Liver (tissue), 9 donors: Measurements from ENCODE around the gene TRIM51. TPM values are rescaled to one million over a fixed set of nuclear protein-coding genes. Genes with fewer than 3 reads are reported as not detected.
"Not testable (repeated sequence)": the region's sequence is repeated elsewhere in the genome, so short reads cannot be mapped to it uniquely, and the experiment has no call there.

ENCODE experiments used
- DNase-seq: peaks from one replicate; pipeline ENCODE4 v3.0.0-alpha.2; 2017; ENCODE audit warnings: low spot score
- H3K27ac ChIP-seq, 2 donors: one replicate each; pipeline ENCODE4 v1.7.0; 2013; ENCODE audit warnings: inconsistent platforms in 2 of 2, low read length in 2 of 2, control low read depth in 1 of 2, low read depth in 1 of 2, mild to moderate bottlenecking in 1 of 2
- H3K27me3 ChIP-seq, 4 donors: one replicate each; pipeline versions ENCODE4 v1.6.1 to v1.7.0; 2013; ENCODE audit warnings: low read length in 3 of 4, inconsistent platforms in 1 of 4, mild to moderate bottlenecking in 1 of 4, moderate library complexity in 1 of 4; ENCODE audit not compliant: control insufficient read depth in 4 of 4, insufficient read depth in 4 of 4
- H3K36me3 ChIP-seq, 4 donors: one replicate each; pipeline versions ENCODE4 v1.6.1 to v1.7.0; 2013; ENCODE audit warnings: low read length in 3 of 4, mild to moderate bottlenecking in 3 of 4, low read depth in 1 of 4, moderate library complexity in 1 of 4; ENCODE audit not compliant: control insufficient read depth in 4 of 4, insufficient read depth in 3 of 4
- H3K4me1 ChIP-seq, 4 donors: one replicate each; pipeline versions ENCODE4 v1.6.1 to v1.7.0; 2013; ENCODE audit warnings: low read length in 3 of 4, mild to moderate bottlenecking in 3 of 4, moderate library complexity in 1 of 4; ENCODE audit not compliant: control insufficient read depth in 4 of 4, insufficient read depth in 4 of 4
- H3K4me3 ChIP-seq, 3 donors: one replicate each; pipeline versions ENCODE4 v1.6.1 to v1.7.0; 2013; ENCODE audit warnings: low read length in 3 of 3, control low read depth in 1 of 3, low read depth in 1 of 3, mild to moderate bottlenecking in 1 of 3
- H3K9ac ChIP-seq, 2 donors: one replicate each; pipeline ENCODE4 v1.7.0; 2013; ENCODE audit warnings: low read length in 2 of 2, mild to moderate bottlenecking in 2 of 2, moderate library complexity in 2 of 2, control low read depth in 1 of 2, low read depth in 1 of 2
- H3K9me3 ChIP-seq, 4 donors: one replicate each; pipeline versions ENCODE4 v1.6.1 to v1.7.0; 2013; ENCODE audit warnings: low read length in 3 of 4; ENCODE audit not compliant: control insufficient read depth in 4 of 4
- CTCF ChIP-seq: fragments of 150-350 bp; IDR thresholded peaks from 2 replicates; pipeline ENCODE4 v1.5.1; 2017; ENCODE audit warnings: improper control_type of control experiment, low read depth, low read length; ENCODE audit not compliant: missing input control
- FOXA2 ChIP-seq: IDR thresholded peaks from 2 replicates; pipeline ENCODE4 v1.6.1; 2016; ENCODE audit warnings: antibody characterized with exemption
- GABPA ChIP-seq, 2 donors: IDR thresholded peaks in 1 of 2; conservative IDR thresholded peaks in 1 of 2; 2 replicates each; pipeline ENCODE4 v1.6.1; 2016; ENCODE audit warnings: antibody characterized with exemption in 2 of 2, mild to moderate bottlenecking in 1 of 2, moderate library complexity in 1 of 2
- HNF4A ChIP-seq, 2 donors: conservative IDR thresholded peaks; 2 replicates each; pipeline ENCODE4 v1.6.1; 2016; ENCODE audit warnings: antibody characterized with exemption in 2 of 2, mild to moderate bottlenecking in 2 of 2
- HNF4G ChIP-seq: IDR thresholded peaks from 2 replicates; pipeline ENCODE4 v1.6.1; 2016; ENCODE audit warnings: antibody characterized with exemption
- JUND ChIP-seq, 2 donors: IDR thresholded peaks; 2 replicates each; pipeline ENCODE4 v1.6.1; 2016; ENCODE audit warnings: antibody characterized with exemption in 2 of 2
- RAD21 ChIP-seq, 2 donors: IDR thresholded peaks; 2 replicates each; pipeline ENCODE4 v1.6.1; 2016; ENCODE audit warnings: antibody characterized with exemption in 2 of 2, mild to moderate bottlenecking in 2 of 2
- REST ChIP-seq: IDR thresholded peaks from 2 replicates; pipeline ENCODE4 v1.6.1; 2016; ENCODE audit warnings: antibody characterized with exemption, mild to moderate bottlenecking
- RXRA ChIP-seq, 2 donors: IDR thresholded peaks; 2 replicates each; pipeline ENCODE4 v1.6.1; 2017 to 2018; ENCODE audit warnings: antibody characterized with exemption in 2 of 2, mild to moderate bottlenecking in 1 of 2
- SP1 ChIP-seq: IDR thresholded peaks from 2 replicates; pipeline ENCODE4 v1.6.1; 2018; ENCODE audit warnings: antibody characterized with exemption, mild to moderate bottlenecking
- TAF1 ChIP-seq: conservative IDR thresholded peaks from 2 replicates; pipeline ENCODE4 v1.6.1; 2016; ENCODE audit warnings: antibody characterized with exemption, mild to moderate bottlenecking
- YY1 ChIP-seq: IDR thresholded peaks from 2 replicates; pipeline ENCODE4 v1.6.1; 2016; ENCODE audit warnings: antibody characterized with exemption, mild to moderate bottlenecking
- WGBS: extraction: QIAGEN DNeasy Blood & Tissue Kit; methylation state at CpG from one replicate; pipeline ENCODE4 v1.1.7; 2013; 5-methylcytosine and 5-hydroxymethylcytosine counted together
- polyA plus RNA-seq, 2 donors: library from polyadenylated mRNA; stranded (reverse) in 1 of 2; unstranded in 1 of 2; fragments of 200-250 nt in 1 of 2; fragments of >200 nt in 1 of 2; fragmentation: Nextera tagmentation in 1 of 2; extraction: Ambion mirVana in 1 of 2; gene quantifications; one replicate each; pipeline versions ENCODE4 v1.2.1 to v1.2.3, GENCODE V29; 2013 to 2015
- total RNA-seq, 2 donors: library from RNA; depleted of rRNA; stranded (reverse); fragments of >200 nt; gene quantifications; one replicate each; pipeline ENCODE4 v1.2.3, GENCODE V29; 2014
- TF ChIP-seq, protein P1 (sequence below): IDR thresholded peaks from 2 replicates; pipeline ENCODE4 v1.6.1; 2016; ENCODE audit warnings: antibody characterized with exemption
- TF ChIP-seq, protein P2 (sequence below): IDR thresholded peaks from 2 replicates; pipeline ENCODE4 v1.6.1; 2016; ENCODE audit warnings: antibody characterized with exemption
- TF ChIP-seq, protein P3 (sequence below): IDR thresholded peaks from 2 replicates; pipeline ENCODE4 v1.6.1; 2016; ENCODE audit warnings: antibody characterized with exemption
- donor health status: healthy.
- donor health status: healthy.
- donor health status: healthy.
- donor health status: healthy.
- donor health status: healthy.

Gene TRIM51
- total and polyA plus RNA-seq, 4 donors, result not detected

- 17% methylated on average over 1 of the region's 1 CpG for WGBS
- DNase-seq, result no peak
Observed at GRCh38 chr11:55854704-55855103, 28.4 kb upstream of the TRIM51 start.

GRCh38 chr11:55867354-55867753 lies 15.7 kb upstream of the TRIM51 start:
- H3K27me3 ChIP-seq, DNase-seq, H3K4me3 ChIP-seq, H3K9me3 ChIP-seq, H3K9ac ChIP-seq, H3K36me3 ChIP-seq, H3K4me1 ChIP-seq, H3K27ac ChIP-seq: not testable (repeated sequence)
- WGBS, result 75% methylated on average over 4 of the region's 4 CpGs

More at GRCh38 chr11:55854704-55855103, 28.4 kb upstream of the TRIM51 start:
- TF ChIP-seq YY1 (no peak), HNF4A (conservative IDR thresholded peaks at IDR 0.05) (no peak), FOXA2 (no peak), RAD21 (IDR thresholded peaks at IDR 0.05) (no peak), REST (no peak), GABPA (IDR thresholded peaks at IDR 0.05 in 1 of 2, conservative IDR thresholded peaks at IDR 0.05 in 1 of 2) (no peak), JUND (IDR thresholded peaks at IDR 0.05) (no peak), TAF1 (no peak), CTCF (no peak), HNF4G (no peak), RXRA (IDR thresholded peaks at IDR 0.05) (no peak), SP1 (no peak)
- TF ChIP-seq, protein P1, sequence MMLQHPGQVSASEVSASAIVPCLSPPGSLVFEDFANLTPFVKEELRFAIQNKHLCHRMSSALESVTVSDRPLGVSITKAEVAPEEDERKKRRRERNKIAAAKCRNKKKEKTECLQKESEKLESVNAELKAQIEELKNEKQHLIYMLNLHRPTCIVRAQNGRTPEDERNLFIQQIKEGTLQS, result no peak
- TF ChIP-seq, protein P2, sequence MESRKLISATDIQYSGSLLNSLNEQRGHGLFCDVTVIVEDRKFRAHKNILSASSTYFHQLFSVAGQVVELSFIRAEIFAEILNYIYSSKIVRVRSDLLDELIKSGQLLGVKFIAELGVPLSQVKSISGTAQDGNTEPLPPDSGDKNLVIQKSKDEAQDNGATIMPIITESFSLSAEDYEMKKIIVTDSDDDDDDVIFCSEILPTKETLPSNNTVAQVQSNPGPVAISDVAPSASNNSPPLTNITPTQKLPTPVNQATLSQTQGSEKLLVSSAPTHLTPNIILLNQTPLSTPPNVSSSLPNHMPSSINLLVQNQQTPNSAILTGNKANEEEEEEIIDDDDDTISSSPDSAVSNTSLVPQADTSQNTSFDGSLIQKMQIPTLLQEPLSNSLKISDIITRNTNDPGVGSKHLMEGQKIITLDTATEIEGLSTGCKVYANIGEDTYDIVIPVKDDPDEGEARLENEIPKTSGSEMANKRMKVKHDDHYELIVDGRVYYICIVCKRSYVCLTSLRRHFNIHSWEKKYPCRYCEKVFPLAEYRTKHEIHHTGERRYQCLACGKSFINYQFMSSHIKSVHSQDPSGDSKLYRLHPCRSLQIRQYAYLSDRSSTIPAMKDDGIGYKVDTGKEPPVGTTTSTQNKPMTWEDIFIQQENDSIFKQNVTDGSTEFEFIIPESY, result no peak
- TF ChIP-seq, protein P3, sequence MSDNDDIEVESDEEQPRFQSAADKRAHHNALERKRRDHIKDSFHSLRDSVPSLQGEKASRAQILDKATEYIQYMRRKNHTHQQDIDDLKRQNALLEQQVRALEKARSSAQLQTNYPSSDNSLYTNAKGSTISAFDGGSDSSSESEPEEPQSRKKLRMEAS, result no peak
- Histone ChIP-seq H3K4me1 (no peaks in the 10 kb centered on the region), H3K9me3 (no peaks in the 10 kb centered on the region), H3K4me3 (no peak overlapping the region), H3K9ac (no peak overlapping the region), H3K27me3 (no peaks in the 10 kb centered on the region), H3K36me3 (no peaks in the 10 kb centered on the region), H3K27ac (no peak overlapping the region)

DNA sequence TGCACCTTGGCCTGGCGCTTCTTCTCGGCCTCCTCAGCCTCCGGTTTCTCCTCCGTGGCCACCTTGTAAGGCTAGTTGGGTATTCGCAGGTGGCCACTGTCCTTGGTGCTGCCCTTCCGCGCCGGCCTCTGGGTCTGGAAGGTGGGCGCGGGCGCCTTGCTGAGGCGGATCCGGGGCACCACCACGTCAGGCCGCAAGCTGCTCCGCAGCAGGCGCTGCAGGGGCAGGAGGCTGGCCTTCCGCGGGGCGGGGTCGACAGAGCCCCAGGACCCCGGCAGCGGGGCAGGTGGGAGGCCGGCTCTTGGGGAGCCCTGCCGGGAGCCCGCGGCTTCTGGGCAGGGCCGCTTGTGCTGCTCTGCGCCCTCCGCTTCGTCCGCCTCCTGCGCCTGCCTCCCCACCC lies 10.4 kb upstream of the TRIM51 start:
- not testable (repeated sequence) for H3K36me3 ChIP-seq, H3K27me3 ChIP-seq, H3K4me3 ChIP-seq, H3K9ac ChIP-seq, H3K27ac ChIP-seq, DNase-seq, H3K4me1 ChIP-seq, H3K9me3 ChIP-seq
- whole genome bisulfite sequencing, result 18% methylated on average over 33 of the region's 33 CpGs

GRCh38 chr11:55873146-55873545 lies 10.0 kb upstream of the TRIM51 start:
- not testable (repeated sequence) for H3K4me1 ChIP-seq, H3K27me3 ChIP-seq, DNase-seq, H3K27ac ChIP-seq, H3K36me3 ChIP-seq, H3K9ac ChIP-seq, H3K9me3 ChIP-seq, H3K4me3 ChIP-seq
- 21% methylated on average over 34 of the region's 34 CpGs for WGBS
